Endothelial cell of umbilical vein (primary cell): ENCODE results near the gene SPEM2. TPM values are rescaled to one million over a fixed set of nuclear protein-coding genes. Genes with fewer than 3 reads are reported as not detected.

ENCODE experiments used
- BruUV-seq: library from RNA; stranded (reverse); fragments of 400-500 nt; replicated peaks from 2 replicates; lab custom pipeline; 2021; lab: Mats Ljungman, UMichigan
- CTCF ChIA-PET: fragments of 300-600, 350-600 bp; sonication (Branson Sonifier 250); formaldehyde crosslinking; loops from one replicate; lab custom pipeline; 2021; ENCODE audit warnings: antibody characterized with exemption, inconsistent platforms; lab: Charles Lee
- POLR2A ChIA-PET: fragments of 300-600, 350-600 bp; sonication (Branson Sonifier 250); formaldehyde crosslinking; loops from one replicate; lab custom pipeline; 2021; ENCODE audit warnings: antibody characterized with exemption, inconsistent platforms; lab: Charles Lee
- DNase-seq: peaks from one replicate; pipeline ENCODE4 v3.0.0-alpha.2; 2011; ENCODE audit warnings: low read depth, low spot score
- FAIRE-seq: peaks from 2 replicates; lab custom pipeline; 2011; peaks lifted over from hg19 to GRCh38; lab: Jason Lieb, UNC
- H2AFZ ChIP-seq: 2 replicates; pipeline ENCODE4 v1.6.0; 2012; ENCODE audit warnings: low read depth, low read length, control low read depth, inconsistent platforms
- H3K27ac ChIP-seq: 2 replicates; pipeline ENCODE4 v1.5.1; 2011; ENCODE audit warnings: low read depth, mild to moderate bottlenecking, control low read depth, low read length, moderate library complexity; ENCODE audit not compliant: insufficient read depth
- H3K27me3 ChIP-seq, 2 experiments: 2 replicates each; pipeline versions ENCODE4 v1.6.0 to v1.6.1; 2011; ENCODE audit warnings: low read length in 2 of 2, mixed read lengths in 1 of 2; ENCODE audit not compliant: control insufficient read depth in 2 of 2, insufficient read depth in 2 of 2
- H3K36me3 ChIP-seq, 2 experiments: 2 replicates in 1 of 2; 3 replicates in 1 of 2; pipeline ENCODE4 v1.5.1; 2011; ENCODE audit warnings: low read length in 2 of 2, mild to moderate bottlenecking in 1 of 2, moderate library complexity in 1 of 2; ENCODE audit not compliant: control insufficient read depth in 2 of 2, insufficient read depth in 2 of 2; ENCODE audit errors: extremely low read depth in 1 of 2
- H3K4me1 ChIP-seq: 3 replicates; pipeline ENCODE4 v1.5.1; 2011; ENCODE audit warnings: mild to moderate bottlenecking, low read length; ENCODE audit not compliant: control insufficient read depth, insufficient read depth; ENCODE audit errors: extremely low read depth
- H3K4me2 ChIP-seq: 2 replicates; pipeline ENCODE4 v1.6.1; 2011; ENCODE audit warnings: low read length, control low read depth, mixed read lengths; ENCODE audit not compliant: insufficient read depth
- H3K4me3 ChIP-seq, 3 experiments: fragments of 200-600 bp in 1 of 3; sonication (generic), shearing (Covaris generic) in 1 of 3; replicated peaks in 1 of 3; 2 replicates each; pipeline ENCODE4 v1.5.1; 2011 to 2016; ENCODE audit warnings: control low read depth in 3 of 3, low read length in 3 of 3, mild to moderate bottlenecking in 2 of 3, inconsistent platforms in 1 of 3, low read depth in 1 of 3, moderate library complexity in 1 of 3; ENCODE audit not compliant: insufficient read depth in 1 of 3
- H3K79me2 ChIP-seq: 2 replicates; pipeline ENCODE4 v1.6.0; 2012; ENCODE audit warnings: low read length, inconsistent platforms; ENCODE audit not compliant: control insufficient read depth, insufficient read depth
- H3K9ac ChIP-seq: replicated peaks from 2 replicates; pipeline ENCODE3; 2011; ENCODE audit warnings: low read length, control low read depth; ENCODE audit not compliant: insufficient read depth; ENCODE audit errors: extremely low read depth
- H3K9me1 ChIP-seq: replicated peaks from 3 replicates; pipeline ENCODE4 v1.6.0; 2011; ENCODE audit warnings: mild to moderate bottlenecking, low read length; ENCODE audit not compliant: control insufficient read depth, insufficient read depth; ENCODE audit errors: extremely low read depth
- H3K9me3 ChIP-seq: replicated peaks from 2 replicates; pipeline ENCODE4 v1.5.1; 2012; ENCODE audit warnings: low read length, inconsistent platforms; ENCODE audit not compliant: control insufficient read depth, insufficient read depth
- H4K20me1 ChIP-seq: replicated peaks from 2 replicates; pipeline ENCODE3; 2011; ENCODE audit warnings: mild to moderate bottlenecking, low read length; ENCODE audit not compliant: control insufficient read depth, insufficient read depth; ENCODE audit errors: extremely low read depth
- EZH2 ChIP-seq: IDR thresholded peaks from 2 replicates; pipeline ENCODE4 v1.6.1; 2012; ENCODE audit warnings: borderline replicate concordance, low read depth, mild to moderate bottlenecking, moderate library complexity, low read length, inconsistent platforms; ENCODE audit not compliant: severe bottlenecking
- FOS ChIP-seq: IDR thresholded peaks from 2 replicates; pipeline ENCODE4 v1.6.1; 2011; ENCODE audit warnings: mild to moderate bottlenecking, low read length, moderate library complexity, borderline replicate concordance; ENCODE audit not compliant: insufficient read depth
- POLR2AphosphoS5 ChIP-seq: IDR thresholded peaks from 2 replicates; pipeline ENCODE4 v1.6.1; 2012; ENCODE audit warnings: low read depth, mild to moderate bottlenecking, control low read depth, low read length, moderate library complexity; ENCODE audit not compliant: insufficient read depth
- dilution Hi-C: fragments of 300-500 bp; cut with MboI; formaldehyde crosslinking; loops from one replicate; pipeline ENCODE4 v1.15.0; 2019; ENCODE audit warnings: low sequenced_read_pairs; ENCODE audit not compliant: extremely low pct_ligation_motif_present
- intact Hi-C: fragments of 100-400 bp; cut with micrococcal nuclease; formaldehyde crosslinking; loops from one replicate; pipeline ENCODE4 v1.10.0; 2022
- polyA plus RNA-seq, 4 experiments: library from polyadenylated mRNA; depleted of rRNA in 3 of 4; stranded (reverse) in 3 of 4; unstranded in 1 of 4; fragments of >200 nt; gene quantifications; 2 replicates each; pipeline versions ENCODE4 v1.2.1 to v1.2.3, GENCODE V29; 2011 to 2012; ENCODE audit warnings: missing spikeins in 1 of 4
- total RNA-seq: library from RNA; stranded (reverse); gene quantifications from 2 replicates; pipeline ENCODE4 v1.2.3, GENCODE V29; 2021
- TF ChIP-seq, protein P1 (sequence below): IDR thresholded peaks from 2 replicates; pipeline ENCODE4 v1.6.1; 2011; ENCODE audit not compliant: insufficient read depth, insufficient read length

The SPEM2 gene
- total and polyA plus RNA-seq, 2 donors (not counting 3 experiments of a cell fraction or from before 2014, with no cell fraction given) = not detected

DNA sequence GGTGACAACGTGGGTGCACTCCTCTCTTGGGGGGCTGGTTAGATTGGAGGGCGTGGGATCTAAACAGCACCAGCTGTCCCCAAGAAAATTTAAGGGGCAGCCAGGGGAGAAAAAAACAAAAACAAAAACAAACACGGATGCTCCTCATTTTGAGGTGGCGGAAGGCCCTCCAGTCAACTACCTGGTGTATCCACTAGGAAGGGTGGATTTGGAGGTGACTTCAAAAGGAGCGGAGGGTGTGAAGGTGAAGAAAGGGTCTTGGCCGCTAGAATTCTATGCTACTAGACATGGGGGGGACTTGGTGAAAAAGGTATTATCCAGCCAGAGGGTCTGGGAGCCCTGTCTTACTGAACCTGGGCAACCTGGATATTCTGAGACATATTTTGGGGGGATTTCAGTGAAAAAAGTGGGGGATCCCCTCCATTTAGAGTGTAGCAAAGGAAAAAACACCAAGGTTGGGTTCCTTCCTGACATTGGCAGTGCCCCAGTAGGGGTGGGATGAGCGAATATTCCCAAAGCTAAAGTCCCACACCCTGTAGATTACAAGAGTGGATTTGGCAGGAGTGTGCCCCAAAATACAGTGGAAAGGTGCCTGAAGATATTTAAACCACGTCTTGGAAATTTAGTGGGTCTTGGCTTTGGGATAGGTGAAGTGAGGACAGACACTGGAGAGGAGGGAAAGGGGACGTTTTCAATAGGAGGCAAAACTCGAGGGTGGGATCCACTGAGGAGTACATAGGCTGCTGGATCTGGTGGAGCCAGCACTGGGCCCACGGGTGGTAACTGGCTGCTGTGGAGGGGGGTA lies 13.4 kb downstream of the SPEM2 start:
- no peak for DNase-seq
- FAIRE-seq = no peak
- ChIA-PET POLR2A (interaction anchor here (1.2 kb wide), 1 partner anchor 35 kb away, joined by 3 read pairs; the partner anchor contains the start of gene TMEM256), CTCF (interaction anchor here (0.7 to 4.4 kb wide), 10 partner anchors 9 to 150 kb away, joined by 3 to 70 read pairs (median 3); partner anchors contain the start of gene TMEM95)
- dilution Hi-C loops = no loop called here
- Histone ChIP-seq H3K9me3 (no peaks in the 10 kb centered on the region), H2AFZ (no peak overlapping the region), H3K27me3 (peaks cover 20 to 28% of the 10 kb centered on the region in 2 experiments), H3K9ac (no peak overlapping the region), H3K4me3 (no peak overlapping the region), H3K27ac (no peak overlapping the region), H3K9me1 (no peaks in the 10 kb centered on the region), H3K4me1 (peaks cover 23% of the 10 kb centered on the region), H3K79me2 (no peaks in the 10 kb centered on the region), H4K20me1 (no peaks in the 10 kb centered on the region), H3K36me3 (no peaks in the 10 kb centered on the region), H3K4me2 (no peak overlapping the region)
- BruUV-seq = no TSS peak
- TF ChIP-seq, protein P1, sequence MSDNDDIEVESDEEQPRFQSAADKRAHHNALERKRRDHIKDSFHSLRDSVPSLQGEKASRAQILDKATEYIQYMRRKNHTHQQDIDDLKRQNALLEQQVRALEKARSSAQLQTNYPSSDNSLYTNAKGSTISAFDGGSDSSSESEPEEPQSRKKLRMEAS = no peak
- peak; percentile 77 for TF ChIP-seq EZH2
- no peak for TF ChIP-seq FOS
- TF ChIP-seq POLR2AphosphoS5 = no peak
- intact Hi-C loops = loop anchor here (5.0 kb wide), 2 partner anchors 187 to 248 kb away; partner anchors contain the start of genes CTDNEP1, ELP5, TP53 and WRAP53
